Esophagus mucosa (tissue), 1 donor: ENCODE results near the gene CAAP1. TPM values are rescaled to one million over a fixed set of nuclear protein-coding genes. Genes with fewer than 3 reads are reported as not detected.
"Not testable (repeated sequence)": the region's sequence is repeated elsewhere in the genome, so short reads cannot be mapped to it uniquely, and the experiment has no call there.

Experiments
- ATAC-seq: fragments of 200-7000 bp; cut with Tn5 transposase; one replicate; pipeline ENCODE4 v1.9.1; 2020
- total RNA-seq: library from RNA; stranded (reverse); gene quantifications from one replicate; pipeline ENCODE4 v1.2.4, GENCODE V29; 2023
- donor health status: DM: yes; HTN: yes; CAD: no.

The CAAP1 gene
- 12.1 TPM for total RNA-seq

GRCh38 chr9:26892251-26893029 lies at the start of gene CAAP1:
TSS of gene CAAP1 (minus strand) at chr9:26892802. CDS start at chr9:26892715, 87 bp downstream.
- peak; percentile 99 for ATAC-seq

- ATAC-seq = no peak
These were observed 48.2 kb upstream of the CAAP1 start for GRCh38 chr9:26940779-26941178.

- no peak for ATAC-seq
These were observed 47.5 kb upstream of the CAAP1 start for GRCh38 chr9:26939955-26940711.

- no peak for ATAC-seq
These were observed 45.3 kb upstream of the CAAP1 start for GRCh38 chr9:26937816-26938371.

- no peak for ATAC-seq
These were observed 43.2 kb upstream of the CAAP1 start for GRCh38 chr9:26935847-26936246.

GRCh38 chr9:26928902-26929495 lies 36.4 kb upstream of the CAAP1 start:
- no peak for ATAC-seq

- no peak for ATAC-seq
These were observed 33.0 kb upstream of the CAAP1 start for GRCh38 chr9:26925609-26926008.

GRCh38 chr9:26919698-26920097 lies 27.1 kb upstream of the CAAP1 start:
- ATAC-seq = no peak

GRCh38 chr9:26913138-26913668 lies 20.6 kb upstream of the CAAP1 start:
- no peak for ATAC-seq

- no peak for ATAC-seq
These were observed 12.1 kb upstream of the CAAP1 start for GRCh38 chr9:26904671-26905070.

- ATAC-seq = no peak
These were observed 11.5 kb upstream of the CAAP1 start for GRCh38 chr9:26904070-26904469.

GRCh38 chr9:26893030-26893676 lies 551 bp upstream of the CAAP1 start:
- no peak for ATAC-seq

- no peak for ATAC-seq
These were observed 876 bp downstream of the CAAP1 start for GRCh38 chr9:26891726-26892125.

GRCh38 chr9:26888271-26888670 lies 4.3 kb downstream of the CAAP1 start:
- no peak for ATAC-seq

GRCh38 chr9:26882154-26882553 lies 10.4 kb downstream of the CAAP1 start:
- no peak for ATAC-seq

GRCh38 chr9:26880262-26880661 lies 12.3 kb downstream of the CAAP1 start:
- ATAC-seq = no peak

GRCh38 chr9:26875155-26875554 lies 17.4 kb downstream of the CAAP1 start:
- not testable (repeated sequence) for ATAC-seq

GRCh38 chr9:26870292-26870691 lies 22.3 kb downstream of the CAAP1 start:
- no peak for ATAC-seq

- no peak for ATAC-seq
These were observed 29.5 kb downstream of the CAAP1 start for GRCh38 chr9:26863074-26863473.

GRCh38 chr9:26856413-26857032 lies 36.1 kb downstream of the CAAP1 start:
- peak; percentile 59 for ATAC-seq

GRCh38 chr9:26850995-26851394 lies 41.6 kb downstream of the CAAP1 start:
- no peak for ATAC-seq

- ATAC-seq = no peak
These were observed 58.8 kb downstream of the CAAP1 start for GRCh38 chr9:26833792-26834191.
